ENCODE measurements around the gene CD180.

DNA sequence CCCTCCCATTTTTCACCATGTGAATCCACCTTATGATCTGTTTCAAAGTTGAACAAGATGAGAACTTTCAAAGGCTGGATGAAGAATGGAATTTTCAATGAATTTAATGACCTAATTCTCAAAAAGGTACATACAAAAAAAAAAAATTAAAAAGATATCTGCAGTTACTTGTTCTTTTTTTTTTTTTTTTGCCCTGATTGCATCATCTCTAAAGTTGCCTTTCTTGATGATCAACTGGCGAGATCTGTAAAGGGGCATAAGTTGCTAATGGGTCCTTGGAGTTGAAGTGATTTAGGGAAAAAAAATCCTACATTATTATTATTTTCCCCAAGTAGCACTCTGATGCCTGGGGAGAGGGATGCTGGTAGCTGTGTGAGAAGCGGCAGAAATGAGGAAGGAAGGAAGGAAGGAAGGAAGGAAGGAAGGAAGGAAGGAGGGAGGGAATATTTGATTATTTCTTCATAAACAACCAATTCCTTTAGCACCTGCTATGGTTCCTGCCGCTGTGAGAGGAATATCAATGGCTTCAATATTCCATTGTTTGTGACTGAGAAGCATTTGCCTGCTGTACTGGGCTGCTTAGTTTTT lies 48.8 kb upstream of the CD180 start:
- TF ChIP-seq ELF4 (IDR thresholded peaks at IDR 0.05), result no peak
- no peak for TF ChIP-seq SP1 (IDR thresholded peaks at IDR 0.05)
- no peak for TF ChIP-seq FOXM1 (IDR thresholded peaks at IDR 0.05; ENCODE audit: borderline replicate concordance)
- no peak for TF ChIP-seq TARDBP (IDR thresholded peaks at IDR 0.05)
- TF ChIP-seq FOXA1 (IDR thresholded peaks at IDR 0.05), result no peak
- TF ChIP-seq LEF1 (IDR thresholded peaks at IDR 0.05; ENCODE audit: borderline replicate concordance), result no peak
- no peak for TF ChIP-seq L3MBTL2 (conservative IDR thresholded peaks at IDR 0.05)
- no peak for TF ChIP-seq FOXK2 (IDR thresholded peaks at IDR 0.05)
- no peak for TF ChIP-seq CTBP1 (IDR thresholded peaks at IDR 0.05; ENCODE audit: borderline replicate concordance)

All from HEK293T (cell line).